ENCODE measurements around the gene CCDC34. TPM values are rescaled to one million over a fixed set of nuclear protein-coding genes. Genes with fewer than 3 reads are reported as not detected.

CCDC34 gene
- total and polyA plus RNA-seq, 3 experiments from 2014 or later, result 2.3 to 23.0 (median 22.4) TPM

GRCh38 chr11:27388869-27389268 lies 25.9 kb upstream of the CCDC34 start:
- Mint-ChIP-seq H3K4me3 (no peak overlapping the region), H3K27ac (no peak overlapping the region), H3K4me1 (peaks cover 0 to 8% (median 0%) of the 10 kb centered on the region in 3 donors), H3K27me3 (no peaks in the 10 kb centered on the region), H3K36me3 (peaks cover 0 to 2% (median 0%) of the 10 kb centered on the region in 3 donors), H3K9me3 (no peaks in the 10 kb centered on the region)
- Histone ChIP-seq H3K36me3 (ENCODE audit: insufficient read depth, low read length) (no peaks in the 10 kb centered on the region), H3K4me3 (ENCODE audit: low read length) (no peak overlapping the region), H3K9me3 (ENCODE audit: low read length) (no peaks in the 10 kb centered on the region), H3K27me3 (ENCODE audit: insufficient read depth, low read length, poor library complexity, severe bottlenecking) (no peaks in the 10 kb centered on the region), H3K4me1 (ENCODE audit: insufficient read depth, low read length) (no peaks in the 10 kb centered on the region), H3K27ac (ENCODE audit: low read depth, low read length) (no peak overlapping the region)
- ChIA-PET POLR2A (no interaction called here), CTCF (no interaction called here)
- no peak for DNase-seq

GRCh38 chr11:27388001-27388400 lies 25.0 kb upstream of the CCDC34 start:
- Histone ChIP-seq H3K4me3 (ENCODE audit: low read length) (no peak overlapping the region), H3K9me3 (ENCODE audit: low read length) (no peaks in the 10 kb centered on the region), H3K27me3 (ENCODE audit: insufficient read depth, low read length, poor library complexity, severe bottlenecking) (no peaks in the 10 kb centered on the region), H3K4me1 (ENCODE audit: insufficient read depth, low read length) (no peaks in the 10 kb centered on the region), H3K36me3 (ENCODE audit: insufficient read depth, low read length) (no peaks in the 10 kb centered on the region), H3K27ac (ENCODE audit: low read depth, low read length) (no peak overlapping the region)
- H3K4me1 Mint-ChIP-seq, result peaks cover 0 to 8% (median 0%) of the 10 kb centered on the region in 3 donors
- DNase-seq, result no peak
- no peak overlapping the region for H3K4me3 Mint-ChIP-seq
- CTCF ChIA-PET, result no interaction called here
- no peaks in the 10 kb centered on the region for H3K9me3 Mint-ChIP-seq
- POLR2A ChIA-PET, result no interaction called here
- no peak overlapping the region for H3K27ac Mint-ChIP-seq
- no peaks in the 10 kb centered on the region for H3K27me3 Mint-ChIP-seq
- peaks cover 0 to 2% (median 0%) of the 10 kb centered on the region in 3 donors for H3K36me3 Mint-ChIP-seq

- no peaks in the 10 kb centered on the region for H3K27me3 ChIP-seq (ENCODE audit: insufficient read depth, low read length, poor library complexity, severe bottlenecking)
- no peak overlapping the region for H3K4me3 Mint-ChIP-seq
- H3K4me3 ChIP-seq (ENCODE audit: low read length), result no peak overlapping the region
- no peaks in the 10 kb centered on the region for H3K9me3 ChIP-seq (ENCODE audit: low read length)
- H3K36me3 Mint-ChIP-seq, result peaks cover 0 to 2% (median 0%) of the 10 kb centered on the region in 3 donors
- no peaks in the 10 kb centered on the region for H3K4me1 ChIP-seq (ENCODE audit: insufficient read depth, low read length)
- ChIA-PET POLR2A (no interaction called here), CTCF (no interaction called here)
- H3K9me3 Mint-ChIP-seq, result no peaks in the 10 kb centered on the region
- no peak for DNase-seq
- peaks cover 0 to 8% (median 0%) of the 10 kb centered on the region in 3 donors for H3K4me1 Mint-ChIP-seq
- no peak overlapping the region for H3K27ac Mint-ChIP-seq
- no peak overlapping the region for H3K27ac ChIP-seq (ENCODE audit: low read depth, low read length)
- H3K27me3 Mint-ChIP-seq, result no peaks in the 10 kb centered on the region
- H3K36me3 ChIP-seq (ENCODE audit: insufficient read depth, low read length), result no peaks in the 10 kb centered on the region
Measured at GRCh38 chr11:27387362-27387761, 24.3 kb upstream of the CCDC34 start.

DNA sequence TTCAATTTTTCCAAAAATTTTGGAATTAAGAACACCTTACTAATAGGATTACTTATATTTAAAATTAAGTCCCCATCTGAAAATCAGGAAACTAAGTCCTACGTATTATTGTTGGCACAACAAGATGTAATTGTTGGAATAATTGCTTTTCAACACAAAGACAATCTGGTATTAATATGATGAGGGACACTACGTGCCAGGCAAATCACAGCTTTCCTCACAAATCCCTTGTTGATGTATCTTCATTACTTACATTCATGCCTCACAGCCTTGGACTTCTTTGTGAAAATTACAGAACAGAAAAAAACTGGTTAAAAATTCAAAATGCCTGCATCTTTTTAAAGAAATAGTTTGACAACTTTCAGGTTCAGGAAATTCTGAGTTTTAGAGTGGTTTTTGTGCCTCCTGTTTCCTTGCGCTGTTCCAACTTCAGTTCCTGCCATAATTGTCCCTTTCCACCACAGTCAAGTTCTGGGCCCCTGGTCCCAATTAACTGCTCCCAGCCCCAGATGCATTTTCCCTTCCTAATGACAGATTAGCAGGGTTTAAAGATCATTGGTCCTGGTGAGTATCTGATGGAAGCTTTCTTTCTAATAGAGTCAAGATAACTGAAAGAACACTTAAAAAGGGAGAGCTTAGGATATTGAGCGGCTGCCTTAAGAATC lies 23.3 kb upstream of the CCDC34 start:
- H3K27ac Mint-ChIP-seq, result peak overlapping the region in 1 of 8 donors; percentile 29

DNA sequence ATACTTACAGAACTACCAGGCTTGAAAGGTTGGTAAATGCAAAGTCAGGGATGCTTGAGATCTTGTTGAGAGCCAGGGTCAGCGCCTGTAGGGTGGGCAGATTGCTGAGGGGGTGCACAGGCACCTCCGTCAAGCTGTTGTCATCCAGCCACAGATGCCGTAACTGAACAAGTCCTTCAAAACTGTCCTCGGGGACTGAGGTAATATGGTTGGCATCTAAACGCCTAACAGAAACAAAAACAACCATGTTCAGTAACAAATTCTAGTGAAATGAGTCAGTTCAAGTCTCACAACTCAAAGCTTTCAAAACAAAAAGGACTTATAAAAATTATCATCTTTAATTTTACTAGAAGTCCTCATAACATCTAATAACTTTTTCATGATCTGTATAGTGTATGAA lies 22.2 kb upstream of the CCDC34 start:
- Mint-ChIP-seq H3K27ac (peak overlapping the region in 1 of 8 donors; percentile 29), H3K4me1 (peaks cover 0 to 8% (median 0%) of the 10 kb centered on the region in 3 donors), H3K4me3 (no peak overlapping the region), H3K36me3 (peaks cover 0 to 4% (median 2%) of the 10 kb centered on the region in 3 donors), H3K9me3 (no peaks in the 10 kb centered on the region), H3K27me3 (peaks cover 0 to 5% of the 10 kb centered on the region in 2 donors)
- H3K9me3 ChIP-seq (ENCODE audit: low read length), result no peaks in the 10 kb centered on the region
- DNase-seq, result no peak
- ChIA-PET POLR2A (no interaction called here), CTCF (no interaction called here)
- H3K27me3 ChIP-seq (ENCODE audit: insufficient read depth, low read length, poor library complexity, severe bottlenecking), result no peaks in the 10 kb centered on the region
- H3K36me3 ChIP-seq (ENCODE audit: insufficient read depth, low read length), result no peaks in the 10 kb centered on the region
- H3K4me3 ChIP-seq (ENCODE audit: low read length), result no peak overlapping the region
- H3K4me1 ChIP-seq (ENCODE audit: insufficient read depth, low read length), result no peaks in the 10 kb centered on the region
- no peak overlapping the region for H3K27ac ChIP-seq (ENCODE audit: low read depth, low read length)

More for the DNA sequence above, 23.3 kb upstream of the CCDC34 start:
- Mint-ChIP-seq H3K4me3 (no peak overlapping the region), H3K27me3 (peaks cover 0 to 5% of the 10 kb centered on the region in 2 donors), H3K9me3 (no peaks in the 10 kb centered on the region), H3K36me3 (peaks cover 0 to 4% (median 2%) of the 10 kb centered on the region in 3 donors), H3K4me1 (peaks cover 0 to 8% (median 0%) of the 10 kb centered on the region in 3 donors)
- no peaks in the 10 kb centered on the region for H3K9me3 ChIP-seq (ENCODE audit: low read length)
- H3K4me1 ChIP-seq (ENCODE audit: insufficient read depth, low read length), result no peaks in the 10 kb centered on the region
- CTCF ChIA-PET, result no interaction called here
- no peak overlapping the region for H3K27ac ChIP-seq (ENCODE audit: low read depth, low read length)
- POLR2A ChIA-PET, result no interaction called here
- no peaks in the 10 kb centered on the region for H3K27me3 ChIP-seq (ENCODE audit: insufficient read depth, low read length, poor library complexity, severe bottlenecking)
- H3K4me3 ChIP-seq (ENCODE audit: low read length), result no peak overlapping the region
- H3K36me3 ChIP-seq (ENCODE audit: insufficient read depth, low read length), result no peaks in the 10 kb centered on the region
- DNase-seq, result no peak

DNA sequence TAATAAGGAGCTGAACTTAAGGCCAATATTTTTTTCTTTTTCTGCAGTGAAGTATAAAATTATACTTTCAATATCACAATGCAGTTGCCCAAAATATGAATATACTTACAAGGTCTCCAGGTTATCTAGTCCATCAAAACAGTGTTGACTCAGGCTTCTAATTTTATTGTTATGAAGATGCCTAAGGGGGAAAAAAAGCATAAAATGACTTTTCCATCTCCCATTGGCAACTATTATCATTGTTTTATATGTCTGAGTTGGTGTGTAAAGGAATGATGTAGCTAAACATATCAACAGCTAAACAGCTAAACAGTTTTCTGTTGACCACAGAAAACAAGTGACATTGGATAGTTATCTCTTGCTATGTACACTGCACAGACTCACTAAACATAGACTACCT lies 21.2 kb upstream of the CCDC34 start:
- no peak overlapping the region for H3K4me3 ChIP-seq (ENCODE audit: low read length)
- no peak for DNase-seq
- H3K4me1 Mint-ChIP-seq, result peaks cover 0 to 8% (median 0%) of the 10 kb centered on the region in 3 donors
- H3K4me1 ChIP-seq (ENCODE audit: insufficient read depth, low read length), result no peaks in the 10 kb centered on the region
- H3K27me3 ChIP-seq (ENCODE audit: insufficient read depth, low read length, poor library complexity, severe bottlenecking), result no peaks in the 10 kb centered on the region
- H3K4me3 Mint-ChIP-seq, result no peak overlapping the region
- H3K36me3 Mint-ChIP-seq, result peaks cover 0 to 4% (median 2%) of the 10 kb centered on the region in 3 donors
- peaks cover 4 to 5% of the 10 kb centered on the region in 2 donors for H3K27me3 Mint-ChIP-seq
- no peak overlapping the region for H3K27ac ChIP-seq (ENCODE audit: low read depth, low read length)
- H3K9me3 Mint-ChIP-seq, result no peaks in the 10 kb centered on the region
- H3K36me3 ChIP-seq (ENCODE audit: insufficient read depth, low read length), result no peaks in the 10 kb centered on the region
- no peaks in the 10 kb centered on the region for H3K9me3 ChIP-seq (ENCODE audit: low read length)
- ChIA-PET CTCF (no interaction called here), POLR2A (no interaction called here)
- no peak overlapping the region for H3K27ac Mint-ChIP-seq

DNA sequence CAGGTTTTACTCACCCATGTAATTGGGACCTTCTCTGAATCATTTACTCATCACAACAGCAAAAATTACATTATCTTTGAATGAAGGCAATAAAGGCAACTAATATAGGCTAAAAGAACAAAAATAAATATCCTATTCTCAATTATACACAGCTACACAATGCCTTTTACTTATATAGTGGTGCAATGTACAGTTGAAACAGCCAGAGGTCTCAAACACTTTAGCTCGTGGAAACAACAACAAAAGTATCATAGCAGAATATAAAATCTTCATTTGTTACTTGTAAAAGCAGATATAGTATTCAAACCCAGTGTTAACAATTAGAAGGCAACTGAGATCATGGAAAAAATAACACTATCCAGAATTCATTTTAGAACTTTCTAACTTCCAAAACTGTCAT lies 20.6 kb upstream of the CCDC34 start:
- ChIA-PET CTCF (no interaction called here), POLR2A (no interaction called here)
- H3K4me1 Mint-ChIP-seq, result peaks cover 0 to 4% (median 0%) of the 10 kb centered on the region in 3 donors
- no peak overlapping the region for H3K27ac Mint-ChIP-seq
- no peaks in the 10 kb centered on the region for H3K27me3 ChIP-seq (ENCODE audit: insufficient read depth, low read length, poor library complexity, severe bottlenecking)
- H3K27ac ChIP-seq (ENCODE audit: low read depth, low read length), result no peak overlapping the region
- no peaks in the 10 kb centered on the region for H3K36me3 ChIP-seq (ENCODE audit: insufficient read depth, low read length)
- H3K4me3 Mint-ChIP-seq, result no peak overlapping the region
- no peaks in the 10 kb centered on the region for H3K4me1 ChIP-seq (ENCODE audit: insufficient read depth, low read length)
- no peak overlapping the region for H3K4me3 ChIP-seq (ENCODE audit: low read length)
- peaks cover 0 to 4% (median 2%) of the 10 kb centered on the region in 3 donors for H3K36me3 Mint-ChIP-seq
- no peaks in the 10 kb centered on the region for H3K9me3 ChIP-seq (ENCODE audit: low read length)
- no peak for DNase-seq
- H3K27me3 Mint-ChIP-seq, result peaks cover 4 to 5% of the 10 kb centered on the region in 2 donors
- no peaks in the 10 kb centered on the region for H3K9me3 Mint-ChIP-seq

DNA sequence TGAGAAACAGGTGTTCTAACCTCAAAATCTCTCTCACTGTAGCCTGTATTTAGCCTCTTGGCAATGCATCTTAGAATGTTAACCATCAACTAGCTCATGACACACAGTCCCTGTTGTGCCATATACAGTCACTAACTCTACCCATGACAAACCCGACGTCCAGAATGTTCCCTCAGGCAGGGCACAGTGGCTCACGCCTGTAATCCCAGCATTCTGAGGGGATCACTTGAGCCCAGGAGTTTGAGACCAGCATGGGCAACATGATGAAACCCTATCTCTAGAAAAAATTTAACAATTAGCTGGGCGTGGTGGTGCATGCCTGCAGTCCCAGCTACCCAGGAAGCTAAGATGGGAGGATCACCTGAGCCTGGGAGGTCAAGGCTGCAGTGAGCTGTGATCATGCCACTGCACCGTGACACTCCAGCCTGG lies 18.2 kb upstream of the CCDC34 start:
- H3K4me3 ChIP-seq (ENCODE audit: low read length), result no peak overlapping the region
- Mint-ChIP-seq H3K36me3 (peaks cover 0 to 4% (median 2%) of the 10 kb centered on the region in 3 donors), H3K27me3 (peaks cover 4 to 5% of the 10 kb centered on the region in 2 donors), H3K4me1 (peaks cover 0 to 4% (median 0%) of the 10 kb centered on the region in 3 donors), H3K4me3 (no peak overlapping the region), H3K9me3 (no peaks in the 10 kb centered on the region), H3K27ac (no peak overlapping the region)
- H3K9me3 ChIP-seq (ENCODE audit: low read length), result no peaks in the 10 kb centered on the region
- H3K27ac ChIP-seq (ENCODE audit: low read depth, low read length), result no peak overlapping the region
- H3K36me3 ChIP-seq (ENCODE audit: insufficient read depth, low read length), result no peaks in the 10 kb centered on the region
- no peaks in the 10 kb centered on the region for H3K27me3 ChIP-seq (ENCODE audit: insufficient read depth, low read length, poor library complexity, severe bottlenecking)
- no peaks in the 10 kb centered on the region for H3K4me1 ChIP-seq (ENCODE audit: insufficient read depth, low read length)
- ChIA-PET CTCF (no interaction called here), POLR2A (no interaction called here)
- DNase-seq, result no peak
